Measurements from ENCODE around the gene NRIP2. TPM values are rescaled to one million over a fixed set of nuclear protein-coding genes. Genes with fewer than 3 reads are reported as not detected.

NRIP2 gene
- total RNA-seq, 1 donor, result not detected

GRCh38 chr12:2795291-2796186, 39.3 kb downstream of the NRIP2 start:
- DNase-seq (ENCODE audit: insufficient read length, low spot score, missing footprints), result peak; percentile 99
- Histone ChIP-seq H3K27me3 (ENCODE audit: insufficient read depth, low read length) (peaks cover 12% of the 10 kb centered on the region), H3K4me1 (ENCODE audit: insufficient read depth, low read length) (peaks cover 12% of the 10 kb centered on the region), H2AFZ (ENCODE audit: low read length) (peak overlapping the region; percentile 96), H3K4me2 (ENCODE audit: insufficient read depth, low read length) (peak overlapping the region; percentile 99), H3K79me2 (ENCODE audit: insufficient read depth, low read length) (peaks cover 26% of the 10 kb centered on the region), H3K36me3 (ENCODE audit: insufficient read depth, low read length) (peaks cover 32% of the 10 kb centered on the region), H3K9me3 (ENCODE audit: low read depth, low read length) (no peaks in the 10 kb centered on the region), H4K20me1 (ENCODE audit: insufficient read depth, low read length) (peaks cover 15% of the 10 kb centered on the region), H3K4me3 (ENCODE audit: insufficient read depth, low read length) (peak overlapping the region; percentile 92), H3K27ac (ENCODE audit: low read depth, low read length) (peak overlapping the region; percentile 57)
- TF ChIP-seq CTCF (IDR thresholded peaks at IDR 0.05; ENCODE audit: extremely low read depth, low read depth, low read length), result no peak

- H3K79me2 ChIP-seq (ENCODE audit: insufficient read depth, low read length), result peaks cover 26% of the 10 kb centered on the region
- peak within 1 kb of the TSS; percentile 57 for H3K27ac ChIP-seq (ENCODE audit: low read depth, low read length)
- H3K4me3 ChIP-seq (ENCODE audit: insufficient read depth, low read length), result peak within 1 kb of the TSS; percentile 92
- peak within 1 kb of the TSS; percentile 96 for H2AFZ ChIP-seq (ENCODE audit: low read length)
- H3K4me2 ChIP-seq (ENCODE audit: insufficient read depth, low read length), result peak within 1 kb of the TSS; percentile 99
- H3K4me1 ChIP-seq (ENCODE audit: insufficient read depth, low read length), result peaks cover 12% of the 10 kb centered on the region
- peaks cover 12% of the 10 kb centered on the region for H3K27me3 ChIP-seq (ENCODE audit: insufficient read depth, low read length)
- DNase-seq (ENCODE audit: insufficient read length, low spot score, missing footprints), result peak; percentile 100
- TF ChIP-seq CTCF (IDR thresholded peaks at IDR 0.05; ENCODE audit: extremely low read depth, low read depth, low read length), result no peak
- no peaks in the 10 kb centered on the region for H3K9me3 ChIP-seq (ENCODE audit: low read depth, low read length)
- peaks cover 15% of the 10 kb centered on the region for H4K20me1 ChIP-seq (ENCODE audit: insufficient read depth, low read length)
- peaks cover 24% of the 10 kb centered on the region for H3K36me3 ChIP-seq (ENCODE audit: insufficient read depth, low read length)
These were observed 40.0 kb downstream of the NRIP2 start, which contains the start of gene FKBP4 for GRCh38 chr12:2794736-2795289. TSS of gene FKBP4 (plus strand) at chr12:2794970. CDS start at chr12:2795140, 170 bp downstream.

- no peak for DNase-seq (ENCODE audit: insufficient read length, low spot score, missing footprints)
- Histone ChIP-seq H2AFZ (ENCODE audit: low read length) (peak overlapping the region; percentile 77), H3K27me3 (ENCODE audit: insufficient read depth, low read length) (peaks cover 12% of the 10 kb centered on the region)
These were observed 40.6 kb downstream of the NRIP2 start for GRCh38 chr12:2794191-2794735.

More at GRCh38 chr12:2794191-2794735, 40.6 kb downstream of the NRIP2 start:
- Histone ChIP-seq H3K9me3 (ENCODE audit: low read depth, low read length) (no peaks in the 10 kb centered on the region), H3K4me1 (ENCODE audit: insufficient read depth, low read length) (peaks cover 12% of the 10 kb centered on the region), H4K20me1 (ENCODE audit: insufficient read depth, low read length) (peaks cover 15% of the 10 kb centered on the region), H3K36me3 (ENCODE audit: insufficient read depth, low read length) (peaks cover 19% of the 10 kb centered on the region), H3K27ac (ENCODE audit: low read depth, low read length) (no peak overlapping the region), H3K4me3 (ENCODE audit: insufficient read depth, low read length) (peak overlapping the region; percentile 92), H3K79me2 (ENCODE audit: insufficient read depth, low read length) (peaks cover 26% of the 10 kb centered on the region), H3K4me2 (ENCODE audit: insufficient read depth, low read length) (peak overlapping the region; percentile 88)
- no peak for TF ChIP-seq CTCF (IDR thresholded peaks at IDR 0.05; ENCODE audit: extremely low read depth, low read depth, low read length)

Measured in osteoblast (primary cell).